Effector memory CD4-positive, alpha-beta T cell (primary cell): ENCODE measurements around the gene MRPS5.
"Not testable (repeated sequence)": the region's sequence is repeated elsewhere in the genome, so short reads cannot be mapped to it uniquely, and the experiment has no call there.

Experiments
- DNase-seq, 3 donors: peaks; one replicate each; pipeline ENCODE4 v3.0.0-alpha.2; 2020
- H3K27ac ChIP-seq: 2 replicates; pipeline ENCODE4 v1.7.0; 2013; ENCODE audit warnings: mild to moderate bottlenecking, low read length, moderate library complexity; ENCODE audit not compliant: insufficient read depth, poor library complexity, severe bottlenecking
- H3K27me3 ChIP-seq: replicated peaks from 2 replicates; pipeline ENCODE4 v1.7.0; 2013; ENCODE audit warnings: mild to moderate bottlenecking, low read length; ENCODE audit not compliant: insufficient read depth, control insufficient read depth, poor library complexity, severe bottlenecking
- H3K36me3 ChIP-seq: 2 replicates; pipeline ENCODE4 v1.7.0; 2013; ENCODE audit warnings: mild to moderate bottlenecking, low read length, moderate library complexity; ENCODE audit not compliant: control insufficient read depth, insufficient read depth
- H3K4me1 ChIP-seq: 2 replicates; pipeline ENCODE4 v1.7.0; 2013; ENCODE audit warnings: low read length, mild to moderate bottlenecking; ENCODE audit not compliant: control insufficient read depth, insufficient read depth, poor library complexity, severe bottlenecking
- H3K4me3 ChIP-seq: 2 replicates; pipeline ENCODE4 v1.7.0; 2013; ENCODE audit warnings: low read length, low read depth, mild to moderate bottlenecking; ENCODE audit not compliant: insufficient read depth, poor library complexity, severe bottlenecking
- H3K9me3 ChIP-seq: 2 replicates; pipeline ENCODE4 v1.7.0; 2013; ENCODE audit warnings: mild to moderate bottlenecking, low read length, moderate library complexity; ENCODE audit not compliant: control insufficient read depth

MRPS5 gene

DNA sequence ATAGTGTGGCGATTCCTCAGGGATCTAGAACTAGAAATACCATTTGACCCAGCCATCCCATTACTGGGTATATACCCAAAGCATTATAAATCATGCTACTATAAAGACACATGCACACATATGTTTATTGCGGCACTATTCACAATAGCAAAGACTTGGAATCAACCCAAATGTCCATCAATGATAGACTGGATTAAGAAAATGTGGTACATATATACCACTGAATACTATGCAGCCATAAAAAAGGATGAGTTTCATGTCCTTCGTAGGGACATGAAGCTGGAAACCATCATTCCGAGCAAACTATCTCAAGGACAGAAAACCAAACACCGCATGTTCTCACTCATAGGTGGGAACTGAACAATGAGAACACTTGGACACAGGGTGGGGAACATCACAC, 23.3 kb downstream of the MRPS5 start:
- not testable (repeated sequence) for H3K27ac ChIP-seq, H3K4me1 ChIP-seq, H3K9me3 ChIP-seq, H3K27me3 ChIP-seq, H3K4me3 ChIP-seq, DNase-seq
- peaks cover 29% of the 10 kb centered on the region for H3K36me3 ChIP-seq

DNA sequence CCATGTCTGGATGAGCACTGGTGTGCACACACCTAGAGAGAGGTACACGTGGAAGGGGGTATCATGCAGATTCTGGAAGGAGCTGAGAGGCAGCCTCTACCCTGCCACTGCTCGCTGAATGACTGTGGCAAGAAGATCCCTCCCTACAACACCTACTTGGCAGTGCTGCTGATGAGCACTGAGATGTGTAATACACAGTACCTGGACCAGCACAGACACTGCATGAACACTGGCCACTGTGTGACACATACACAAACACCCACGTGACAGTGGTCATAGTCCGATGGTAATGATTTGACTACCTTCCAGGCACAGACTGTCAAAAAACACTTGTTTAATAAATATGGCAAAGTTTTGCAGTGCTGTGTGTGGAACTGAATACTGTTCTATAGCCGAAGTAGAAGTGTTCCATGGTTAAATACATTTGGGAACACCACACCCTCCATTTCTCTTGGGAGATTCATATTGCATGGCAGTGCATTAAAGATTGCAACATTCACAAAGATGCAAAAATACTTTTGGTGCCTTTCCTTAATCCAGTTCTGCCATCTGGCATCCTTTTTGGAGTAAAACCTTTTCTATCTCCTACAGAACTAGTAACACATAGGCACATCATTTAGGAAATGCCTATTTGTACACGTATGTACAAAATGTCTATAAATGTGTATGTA, 29.6 kb downstream of the MRPS5 start:
- H3K36me3 ChIP-seq, result peaks cover 46% of the 10 kb centered on the region
- H3K27ac ChIP-seq, result no peak overlapping the region
- H3K4me3 ChIP-seq, result no peak overlapping the region
- H3K9me3 ChIP-seq, result no peaks in the 10 kb centered on the region
- DNase-seq, result no peak
- H3K4me1 ChIP-seq, result no peaks in the 10 kb centered on the region
- H3K27me3 ChIP-seq, result no peaks in the 10 kb centered on the region

DNA sequence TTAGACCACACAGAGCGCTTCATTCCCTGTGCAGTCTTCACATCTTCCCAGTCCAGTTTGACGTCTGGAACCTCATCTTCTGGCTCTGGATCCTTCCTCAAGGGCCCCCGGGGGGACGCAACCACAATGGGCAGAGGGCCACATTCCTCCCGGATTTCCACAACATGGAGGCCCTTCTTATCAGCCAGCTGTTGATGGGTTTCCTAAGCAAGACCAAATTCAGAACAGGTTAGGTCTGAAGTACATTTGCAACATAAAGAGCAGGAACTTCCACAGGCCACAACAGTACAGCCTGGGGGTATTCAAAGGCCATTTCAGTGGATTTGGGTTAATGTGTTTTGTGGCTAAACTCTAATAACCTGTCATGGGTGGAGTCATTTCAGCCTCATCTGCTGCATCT, 34.2 kb downstream of the MRPS5 start:
- no peaks in the 10 kb centered on the region for H3K4me1 ChIP-seq
- H3K27ac ChIP-seq, result no peak overlapping the region
- no peak for DNase-seq
- H3K27me3 ChIP-seq, result no peaks in the 10 kb centered on the region
- no peak overlapping the region for H3K4me3 ChIP-seq
- H3K9me3 ChIP-seq, result no peaks in the 10 kb centered on the region
- H3K36me3 ChIP-seq, result peaks cover 54% of the 10 kb centered on the region

DNA sequence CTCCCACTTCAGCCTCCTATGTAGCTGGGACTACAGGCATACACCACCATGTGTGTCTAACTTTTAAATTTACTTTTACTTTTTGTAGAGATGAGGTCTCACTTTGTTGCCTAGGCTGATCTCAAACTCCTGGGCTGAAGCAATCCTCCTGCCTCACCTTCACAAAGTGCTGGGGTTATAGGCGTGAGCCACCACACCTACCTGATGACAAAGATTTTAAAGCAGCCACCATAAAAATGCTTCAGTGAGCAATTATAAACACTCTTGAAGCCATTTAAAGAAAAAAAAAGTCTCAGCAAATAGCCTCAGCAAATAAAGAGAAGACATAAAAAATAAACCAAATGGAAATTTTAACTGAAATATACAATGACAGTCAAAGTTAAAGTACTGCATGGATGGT, 35.6 kb downstream of the MRPS5 start:
- H3K4me3 ChIP-seq, result no peak overlapping the region
- no peaks in the 10 kb centered on the region for H3K4me1 ChIP-seq
- no peaks in the 10 kb centered on the region for H3K27me3 ChIP-seq
- no peak for DNase-seq
- peaks cover 40% of the 10 kb centered on the region for H3K36me3 ChIP-seq
- no peaks in the 10 kb centered on the region for H3K9me3 ChIP-seq
- H3K27ac ChIP-seq, result no peak overlapping the region

DNA sequence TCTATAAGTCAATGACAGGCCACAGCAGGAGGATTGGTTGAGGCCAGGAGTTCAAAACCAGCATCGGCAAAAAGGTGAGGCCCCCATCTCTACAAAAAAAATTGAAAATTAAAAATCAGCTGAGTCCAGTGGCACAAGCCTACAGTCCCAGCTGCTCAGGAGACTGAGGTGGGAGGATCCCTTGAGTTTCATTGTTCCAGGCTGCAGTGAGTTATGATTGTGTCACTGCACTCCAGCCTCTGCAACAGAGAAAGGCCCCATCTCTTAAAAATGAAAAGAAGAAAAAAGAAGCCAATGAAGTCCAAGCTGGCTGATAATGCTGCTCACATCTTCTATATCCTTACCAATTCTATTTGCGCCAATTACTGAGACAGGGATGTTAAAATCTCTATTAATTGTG, 39.1 kb downstream of the MRPS5 start:
- Histone ChIP-seq H3K36me3 (peaks cover 16% of the 10 kb centered on the region), H3K27ac (no peak overlapping the region), H3K4me3 (no peak overlapping the region), H3K4me1 (peaks cover 2% of the 10 kb centered on the region), H3K27me3 (no peaks in the 10 kb centered on the region), H3K9me3 (no peaks in the 10 kb centered on the region)
- DNase-seq, result no peak

DNA sequence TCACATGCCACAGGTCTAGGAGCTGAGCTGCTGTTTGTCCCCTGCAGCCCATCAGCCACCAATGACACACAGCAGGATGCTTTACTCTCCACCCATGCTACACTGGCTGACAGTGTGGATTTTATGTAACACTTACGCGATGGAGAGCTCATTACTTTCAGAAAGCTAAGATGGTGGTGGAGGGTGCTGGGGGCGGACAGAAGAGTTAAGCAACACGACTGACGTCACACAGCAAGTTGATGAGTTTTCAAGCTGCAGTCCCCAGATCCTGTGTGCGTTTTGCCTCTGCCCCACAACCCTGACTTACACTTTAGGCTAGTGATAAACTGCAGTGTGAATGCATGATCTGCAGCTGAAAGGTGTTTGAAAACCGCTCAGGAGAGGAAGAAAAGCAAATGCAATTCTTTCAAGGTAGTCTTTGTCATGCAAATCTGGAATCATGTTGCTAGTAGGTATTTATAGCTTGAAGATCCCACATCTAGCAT, 42.4 kb downstream of the MRPS5 start:
- Histone ChIP-seq H3K36me3 (no peaks in the 10 kb centered on the region), H3K4me1 (peaks cover 29% of the 10 kb centered on the region), H3K9me3 (no peaks in the 10 kb centered on the region), H3K4me3 (no peak overlapping the region), H3K27ac (no peak overlapping the region), H3K27me3 (no peaks in the 10 kb centered on the region)
- DNase-seq, result no peak

DNA sequence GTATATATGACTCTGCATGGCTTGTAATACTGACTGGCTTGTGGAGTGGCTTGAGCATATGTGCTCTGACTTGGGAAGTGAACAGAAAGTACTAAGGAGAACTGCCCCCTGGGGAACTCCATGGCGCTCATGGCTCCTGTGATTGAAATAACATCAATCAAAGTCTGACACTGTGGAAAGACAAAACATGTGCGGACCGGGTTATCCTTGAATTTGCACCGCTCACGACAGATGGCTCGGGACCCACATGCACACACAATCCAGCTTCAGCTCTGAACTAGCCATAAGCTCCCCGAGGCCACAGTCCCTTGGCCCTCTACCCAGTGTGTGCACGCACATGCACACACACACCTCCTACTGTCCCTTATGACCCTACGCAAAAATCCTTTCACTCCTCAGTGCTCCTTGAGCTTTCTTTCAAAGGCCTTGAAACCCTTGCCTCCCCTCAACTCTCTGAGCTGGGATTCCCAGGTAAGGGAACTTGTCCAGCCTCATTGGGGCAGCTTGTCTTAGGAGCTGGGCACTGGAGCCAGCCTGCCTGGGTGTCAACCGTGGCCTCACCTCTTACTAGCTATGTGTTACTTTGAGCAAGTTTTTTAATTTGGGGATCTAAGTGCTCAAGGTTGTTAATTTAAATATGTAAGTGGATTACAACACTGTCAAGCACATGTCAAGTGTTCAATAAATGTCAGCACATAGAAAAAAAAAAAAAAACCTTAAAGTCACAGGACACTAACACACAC, 43.6 kb downstream of the MRPS5 start:
- peaks cover 41% of the 10 kb centered on the region for H3K4me1 ChIP-seq
- H3K27ac ChIP-seq, result no peak overlapping the region
- no peak overlapping the region for H3K4me3 ChIP-seq
- no peaks in the 10 kb centered on the region for H3K27me3 ChIP-seq
- no peaks in the 10 kb centered on the region for H3K9me3 ChIP-seq
- no peak for DNase-seq
- H3K36me3 ChIP-seq, result no peaks in the 10 kb centered on the region

DNA sequence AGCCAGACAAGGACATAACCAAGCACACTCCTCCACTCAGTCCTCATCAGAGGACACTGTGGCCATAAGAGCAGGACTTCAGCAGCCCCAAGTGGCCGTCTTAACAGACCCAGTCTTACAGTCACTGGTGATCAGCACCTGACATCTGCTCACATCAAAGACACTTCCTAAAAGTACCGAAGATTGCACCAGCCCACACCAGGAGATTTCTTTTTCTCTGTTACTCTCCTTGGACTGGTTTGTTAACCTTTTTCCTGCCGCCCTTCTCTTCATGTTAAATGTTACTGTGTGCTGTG, 44.1 kb downstream of the MRPS5 start:
- no peaks in the 10 kb centered on the region for H3K9me3 ChIP-seq
- no peaks in the 10 kb centered on the region for H3K27me3 ChIP-seq
- no peaks in the 10 kb centered on the region for H3K36me3 ChIP-seq
- peak overlapping the region; percentile 68 for H3K27ac ChIP-seq
- peaks cover 41% of the 10 kb centered on the region for H3K4me1 ChIP-seq
- no peak for DNase-seq
- H3K4me3 ChIP-seq, result no peak overlapping the region

DNA sequence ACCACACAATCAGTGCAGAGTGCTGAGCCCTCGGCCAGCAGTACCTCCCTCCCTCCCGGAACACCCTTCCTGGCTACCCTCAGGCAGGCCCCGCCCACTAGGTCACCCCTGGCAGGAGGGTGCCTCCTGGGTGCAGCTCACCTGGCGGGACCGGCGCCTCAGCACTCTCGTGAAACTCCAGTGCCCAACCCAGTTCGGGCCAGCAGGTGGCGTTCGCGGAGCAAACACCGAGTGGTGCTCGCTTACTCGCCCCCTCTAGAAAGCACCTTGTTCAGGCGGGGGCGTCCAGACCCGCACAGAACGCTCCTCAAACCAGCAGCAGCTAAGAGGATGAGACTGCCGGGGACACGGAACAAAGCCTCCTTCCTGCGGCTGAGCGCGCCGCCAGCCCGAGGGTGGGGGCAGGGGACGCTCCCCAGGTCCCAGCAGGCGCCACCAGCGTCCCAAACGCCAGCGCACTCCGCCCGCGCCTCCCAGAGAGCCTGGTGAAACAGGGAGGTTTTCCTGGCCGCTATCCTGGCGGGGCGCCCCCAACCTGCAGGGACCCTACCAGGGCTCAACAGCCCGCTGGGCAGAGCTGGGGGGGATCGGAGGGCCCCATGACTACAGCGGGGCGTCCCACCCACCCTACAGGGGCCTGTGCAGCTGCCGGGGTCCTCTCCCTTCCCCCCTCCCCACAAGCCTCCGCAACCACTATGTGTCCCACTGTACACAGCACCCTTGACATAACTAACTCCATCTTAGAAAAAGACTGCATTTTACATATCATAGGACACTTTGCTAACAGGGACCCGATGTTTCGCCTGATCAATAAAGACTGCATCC, 44.7 kb downstream of the MRPS5 start:
- Histone ChIP-seq H3K4me3 (peak overlapping the region; percentile 48), H3K27me3 (no peaks in the 10 kb centered on the region), H3K9me3 (no peaks in the 10 kb centered on the region), H3K36me3 (no peaks in the 10 kb centered on the region), H3K27ac (peak overlapping the region; percentile 73), H3K4me1 (peaks cover 41% of the 10 kb centered on the region)
- DNase-seq, result peak; percentile 65 to 84 (median 83)
